ENCODE results near the gene FCHSD2. TPM values are rescaled to one million over a fixed set of nuclear protein-coding genes. Genes with fewer than 3 reads are reported as not detected.
"Not testable (repeated sequence)": the region's sequence is repeated elsewhere in the genome, so short reads cannot be mapped to it uniquely, and the experiment has no call there.

Gene FCHSD2
- total RNA-seq, 1 donor from 2014 or later = 16.3 TPM

DNA sequence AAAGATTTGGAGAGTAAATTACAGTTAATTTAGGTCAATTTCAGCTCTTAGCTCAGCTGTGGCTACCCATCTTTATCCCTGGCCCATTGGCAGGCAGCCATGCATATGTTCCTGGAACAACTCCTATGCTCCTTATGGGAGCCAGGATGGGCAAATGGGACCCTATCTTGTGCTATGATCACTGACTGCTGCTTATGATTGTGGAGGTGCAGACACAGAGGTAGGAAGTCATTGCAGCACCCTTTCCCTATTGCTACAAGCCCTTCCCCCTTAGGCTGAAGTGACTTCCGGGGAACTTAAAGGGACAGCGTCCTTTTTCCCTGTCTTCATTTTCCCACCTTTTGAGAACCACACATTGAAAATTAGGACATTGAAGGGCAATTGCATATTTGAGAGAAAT is 112.7 kb downstream of the FCHSD2 start:
- TF ChIP-seq, protein P1, sequence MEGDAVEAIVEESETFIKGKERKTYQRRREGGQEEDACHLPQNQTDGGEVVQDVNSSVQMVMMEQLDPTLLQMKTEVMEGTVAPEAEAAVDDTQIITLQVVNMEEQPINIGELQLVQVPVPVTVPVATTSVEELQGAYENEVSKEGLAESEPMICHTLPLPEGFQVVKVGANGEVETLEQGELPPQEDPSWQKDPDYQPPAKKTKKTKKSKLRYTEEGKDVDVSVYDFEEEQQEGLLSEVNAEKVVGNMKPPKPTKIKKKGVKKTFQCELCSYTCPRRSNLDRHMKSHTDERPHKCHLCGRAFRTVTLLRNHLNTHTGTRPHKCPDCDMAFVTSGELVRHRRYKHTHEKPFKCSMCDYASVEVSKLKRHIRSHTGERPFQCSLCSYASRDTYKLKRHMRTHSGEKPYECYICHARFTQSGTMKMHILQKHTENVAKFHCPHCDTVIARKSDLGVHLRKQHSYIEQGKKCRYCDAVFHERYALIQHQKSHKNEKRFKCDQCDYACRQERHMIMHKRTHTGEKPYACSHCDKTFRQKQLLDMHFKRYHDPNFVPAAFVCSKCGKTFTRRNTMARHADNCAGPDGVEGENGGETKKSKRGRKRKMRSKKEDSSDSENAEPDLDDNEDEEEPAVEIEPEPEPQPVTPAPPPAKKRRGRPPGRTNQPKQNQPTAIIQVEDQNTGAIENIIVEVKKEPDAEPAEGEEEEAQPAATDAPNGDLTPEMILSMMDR (IDR thresholded peaks at IDR 0.05) = no peak
- Histone ChIP-seq H3K9me3 (peaks cover 0 to 22% of the 10 kb centered on the region in 2 donors), H3K4me1 (no peaks in the 10 kb centered on the region), H3K36me3 (no peaks in the 10 kb centered on the region), H3K4me3 (no peak overlapping the region), H3K27ac (no peak overlapping the region), H3K27me3 (no peaks in the 10 kb centered on the region)
- DNase-seq (ENCODE audit: low spot score in 2 of 2) = no peak
- intact Hi-C loops (cut with DNase I) = no loop called here

DNA sequence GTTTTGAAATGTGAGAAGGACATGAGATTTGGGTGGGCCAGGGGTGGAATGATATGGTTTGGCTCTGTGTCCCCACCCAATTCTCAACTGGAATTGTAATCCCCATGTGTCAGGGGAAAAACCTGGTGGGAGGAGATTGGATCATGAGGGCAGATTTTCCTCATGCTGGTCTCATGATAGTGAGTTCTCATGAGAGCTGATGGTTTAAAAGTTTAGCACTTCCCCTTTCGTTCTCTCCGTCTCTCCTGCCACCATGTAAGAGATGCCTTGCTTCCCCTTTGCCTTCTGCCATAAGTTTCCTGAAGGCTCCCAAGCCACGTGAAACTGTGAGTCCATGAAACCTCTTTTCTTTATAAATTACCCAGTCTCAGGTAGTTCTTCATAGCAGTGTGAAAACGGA is 113.5 kb downstream of the FCHSD2 start:
- Histone ChIP-seq H3K4me1 (no peaks in the 10 kb centered on the region), H3K4me3 (no peak overlapping the region), H3K27ac (no peak overlapping the region), H3K27me3 (no peaks in the 10 kb centered on the region), H3K36me3 (peaks cover 0 to 4% of the 10 kb centered on the region in 2 donors), H3K9me3 (peaks cover 0 to 30% of the 10 kb centered on the region in 2 donors)
- TF ChIP-seq, protein P1 (IDR thresholded peaks at IDR 0.05) = no peak
- no peak for DNase-seq (ENCODE audit: low spot score in 2 of 2)
- intact Hi-C loops (cut with DNase I) = no loop called here

DNA sequence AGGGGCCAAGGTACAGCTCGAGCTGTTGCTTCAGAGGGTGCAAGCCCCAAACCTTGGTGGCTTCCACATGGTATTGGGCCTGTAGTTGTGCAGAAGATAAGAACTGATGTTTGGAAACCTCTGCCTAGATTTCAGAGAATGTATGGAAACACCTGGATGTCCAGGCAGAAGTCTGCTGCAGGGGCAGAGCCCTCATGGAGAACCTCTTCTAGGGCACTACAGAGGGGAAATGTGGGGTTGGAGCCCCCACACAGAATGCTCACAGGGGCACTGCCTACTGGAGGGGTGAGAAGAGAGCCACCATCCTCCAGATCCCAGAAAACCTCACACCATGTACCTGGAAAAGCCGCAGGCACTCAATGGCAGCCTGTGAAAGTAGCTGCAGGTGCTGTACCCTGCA is 114.3 kb downstream of the FCHSD2 start:
- H3K27me3 ChIP-seq; H3K4me1 ChIP-seq; intact Hi-C loops (cut with DNase I); H3K4me3 ChIP-seq; DNase-seq (ENCODE audit: low spot score in 2 of 2); H3K36me3 ChIP-seq; H3K27ac ChIP-seq: not testable (repeated sequence)
- peaks cover 0 to 36% of the 10 kb centered on the region in 2 donors for H3K9me3 ChIP-seq

DNA sequence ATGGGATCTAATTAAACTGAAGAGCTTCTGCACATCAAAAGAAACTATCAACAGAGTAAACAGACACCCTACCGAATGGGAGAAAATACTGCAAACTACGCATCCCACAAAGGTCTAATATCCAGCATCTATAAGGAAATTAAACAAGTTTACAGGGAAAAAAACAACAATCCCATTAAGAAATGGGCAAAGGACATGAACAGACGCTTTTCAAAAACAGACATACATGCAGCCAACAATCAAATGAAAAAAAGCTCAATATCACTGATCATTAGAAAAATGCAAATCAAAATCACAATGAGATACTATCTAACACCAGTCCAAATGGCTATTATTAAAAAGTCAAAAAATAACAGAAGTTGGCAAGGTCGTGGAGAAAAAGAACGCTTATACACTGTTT is 117.5 kb downstream of the FCHSD2 start:
- no peak for DNase-seq (ENCODE audit: low spot score in 2 of 2)
- TF ChIP-seq, protein P1 (IDR thresholded peaks at IDR 0.05) = no peak
- no peaks in the 10 kb centered on the region for H3K4me1 ChIP-seq
- H3K27me3 ChIP-seq = no peaks in the 10 kb centered on the region
- no peak overlapping the region for H3K4me3 ChIP-seq
- H3K9me3 ChIP-seq = peaks cover 0 to 40% of the 10 kb centered on the region in 2 donors
- intact Hi-C loops (cut with DNase I) = no loop called here
- peaks cover 0 to 4% of the 10 kb centered on the region in 2 donors for H3K36me3 ChIP-seq
- H3K27ac ChIP-seq = no peak overlapping the region

DNA sequence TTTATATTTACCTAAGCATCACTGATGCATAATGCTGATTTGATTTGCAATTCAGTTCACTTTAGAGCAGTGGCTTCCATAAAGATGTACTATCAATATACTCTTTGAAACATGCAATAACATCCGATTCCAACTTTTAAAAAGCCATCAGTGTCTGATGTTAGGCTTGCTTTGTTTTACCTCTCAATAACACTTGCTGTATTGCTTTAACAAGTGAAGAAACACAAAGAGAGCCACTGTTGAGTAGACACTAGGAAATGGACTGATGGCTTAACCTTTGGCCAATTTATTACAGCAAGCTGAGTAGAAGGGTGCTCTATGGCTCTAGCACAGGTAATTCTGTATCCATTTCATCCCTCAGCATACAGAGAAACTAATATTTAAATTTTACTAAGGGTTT is 122.1 kb downstream of the FCHSD2 start:
- Histone ChIP-seq H3K9me3 (peaks cover 0 to 24% of the 10 kb centered on the region in 2 donors), H3K36me3 (peaks cover 0 to 4% of the 10 kb centered on the region in 2 donors), H3K4me3 (no peak overlapping the region), H3K27me3 (no peaks in the 10 kb centered on the region), H3K4me1 (no peaks in the 10 kb centered on the region), H3K27ac (no peak overlapping the region)
- DNase-seq (ENCODE audit: low spot score in 2 of 2) = no peak
- intact Hi-C loops (cut with DNase I) = no loop called here
- TF ChIP-seq, protein P1 (IDR thresholded peaks at IDR 0.05) = no peak

DNA sequence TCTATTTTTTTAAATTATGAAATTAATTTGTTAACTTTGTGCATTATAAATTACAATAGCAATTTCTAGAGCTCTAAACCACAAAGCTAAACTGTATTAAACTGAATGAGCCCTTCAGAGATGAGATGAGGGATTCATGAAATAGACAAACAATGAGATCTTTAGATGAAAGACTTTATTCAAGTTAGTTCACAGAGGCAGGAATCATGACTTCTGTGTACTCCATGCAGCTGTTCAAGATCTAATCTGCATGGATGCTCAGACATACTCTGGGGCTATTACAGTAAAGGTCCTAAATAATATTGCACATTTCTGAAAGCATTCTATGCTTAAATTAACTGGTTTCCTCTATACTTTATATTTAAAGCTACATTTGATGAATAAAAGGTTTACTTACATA is 122.7 kb downstream of the FCHSD2 start:
- intact Hi-C loops (cut with DNase I) = no loop called here
- TF ChIP-seq, protein P1 (IDR thresholded peaks at IDR 0.05) = no peak
- peaks cover 3 to 8% of the 10 kb centered on the region in 2 donors for H3K36me3 ChIP-seq
- H3K4me3 ChIP-seq = no peak overlapping the region
- no peak for DNase-seq (ENCODE audit: low spot score in 2 of 2)
- peaks cover 0 to 19% of the 10 kb centered on the region in 2 donors for H3K9me3 ChIP-seq
- H3K27ac ChIP-seq = no peak overlapping the region
- H3K27me3 ChIP-seq = no peaks in the 10 kb centered on the region
- no peaks in the 10 kb centered on the region for H3K4me1 ChIP-seq
